Endodermal cell (in vitro differentiated cells): ENCODE measurements around the gene LINGO4. TPM values are rescaled to one million over a fixed set of nuclear protein-coding genes. Genes with fewer than 3 reads are reported as not detected.

Experiments
- DNase-seq: peaks from one replicate; pipeline ENCODE4 v3.0.0-alpha.2; 2017
- H3K27ac ChIP-seq: 2 replicates; pipeline ENCODE4 v1.5.1; 2013; ENCODE audit warnings: mild to moderate bottlenecking, low read depth, low read length, moderate library complexity
- H3K27me3 ChIP-seq: 2 replicates; pipeline ENCODE4 v1.6.1; 2013; ENCODE audit warnings: mild to moderate bottlenecking, low read length, moderate library complexity; ENCODE audit not compliant: insufficient read depth, control insufficient read depth, poor library complexity, severe bottlenecking
- H3K36me3 ChIP-seq: 2 replicates; pipeline ENCODE4 v1.7.0; 2013; ENCODE audit warnings: mild to moderate bottlenecking, low read length, moderate library complexity; ENCODE audit not compliant: control insufficient read depth, insufficient read depth
- H3K4me1 ChIP-seq: one replicate; pipeline ENCODE4 v1.7.0; 2013; ENCODE audit warnings: low read length; ENCODE audit not compliant: control insufficient read depth, insufficient read depth
- H3K4me3 ChIP-seq: 2 replicates; pipeline ENCODE4 v1.5.1; 2013; ENCODE audit warnings: mild to moderate bottlenecking, low read length, moderate library complexity
- H3K9ac ChIP-seq: 2 replicates; pipeline ENCODE4 v1.6.1; 2013; ENCODE audit warnings: mild to moderate bottlenecking, low read length, moderate library complexity; ENCODE audit not compliant: poor library complexity, severe bottlenecking; ENCODE audit errors: extremely low read depth
- H3K9me3 ChIP-seq: 2 replicates; pipeline ENCODE4 v1.6.1; 2013; ENCODE audit warnings: mild to moderate bottlenecking, low read length, moderate library complexity; ENCODE audit not compliant: control insufficient read depth
- H3K27ac Mint-ChIP-seq: 2 replicates; pipeline ENCODE4 v1.8.0; 2020; ENCODE audit warnings: mixed read lengths
- H3K27me3 Mint-ChIP-seq: 2 replicates; pipeline ENCODE4 v1.8.0; 2021; ENCODE audit warnings: mild to moderate bottlenecking, mixed read lengths; ENCODE audit not compliant: insufficient read depth
- H3K36me3 Mint-ChIP-seq: 2 replicates; pipeline ENCODE4 v1.8.0; 2020; ENCODE audit warnings: low read depth, mixed read lengths
- H3K4me1 Mint-ChIP-seq: 2 replicates; pipeline ENCODE4 v1.8.0; 2020; ENCODE audit warnings: mixed read lengths
- H3K4me3 Mint-ChIP-seq: 2 replicates; pipeline ENCODE4 v1.8.0; 2020; ENCODE audit warnings: mild to moderate bottlenecking, moderate library complexity, mixed read lengths
- H3K9me3 Mint-ChIP-seq: 2 replicates; pipeline ENCODE4 v1.8.0; 2020; ENCODE audit warnings: mild to moderate bottlenecking, mixed read lengths
- CTCF ChIP-seq: fragments of 200-600 bp; sonication (generic); conservative IDR thresholded peaks from 2 replicates; pipeline ENCODE4 v1.5.0; 2021; ENCODE audit warnings: antibody characterized with exemption, mild to moderate bottlenecking
- WGBS, 2 experiments: methylation state at CpG; one replicate each; pipeline versions ENCODE4 v1.1.5 to v1.1.7; 2013; ENCODE audit warnings: missing lambda C conversion rate in 2 of 2, mixed read lengths in 1 of 2; ENCODE audit not compliant: insufficient coverage in 1 of 2, insufficient read length in 1 of 2; 5-methylcytosine and 5-hydroxymethylcytosine counted together
- total RNA-seq, 2 donors: library from RNA; stranded (reverse); fragmentation: NEBNext Ultra II Directional in 1 of 2; extraction: Animal tissue kit (Norgen Biotek cat#: 25700) in 1 of 2; gene quantifications; 2 replicates in 1 of 2; 3 replicates in 1 of 2; pipeline ENCODE4 v1.2.1, GENCODE V29; 2021

Gene LINGO4
- total RNA-seq, 2 donors from 2014 or later = not detected

- peaks cover 10% of the 10 kb centered on the region for H3K27me3 Mint-ChIP-seq
- H3K4me3 Mint-ChIP-seq = no peak overlapping the region
- Histone ChIP-seq H3K27me3 (no peaks in the 10 kb centered on the region), H3K36me3 (no peaks in the 10 kb centered on the region), H3K27ac (no peak overlapping the region), H3K9ac (no peak overlapping the region), H3K4me3 (no peak overlapping the region), H3K4me1 (no peaks in the 10 kb centered on the region), H3K9me3 (no peaks in the 10 kb centered on the region)
- H3K9me3 Mint-ChIP-seq = no peaks in the 10 kb centered on the region
- no peaks in the 10 kb centered on the region for H3K36me3 Mint-ChIP-seq
- no peak for TF ChIP-seq CTCF
- H3K27ac Mint-ChIP-seq = no peak overlapping the region
- H3K4me1 Mint-ChIP-seq = peaks cover 3% of the 10 kb centered on the region
- peak; percentile 24 for DNase-seq
Measured at GRCh38 chr1:151803164-151803563, 2.1 kb downstream of the LINGO4 start.

- H3K27ac Mint-ChIP-seq = no peak overlapping the region
Measured at GRCh38 chr1:151802372-151802771, 2.8 kb downstream of the LINGO4 start.

GRCh38 chr1:151801846-151802245 lies 3.4 kb downstream of the LINGO4 start:
- no peaks in the 10 kb centered on the region for H3K36me3 ChIP-seq
- Mint-ChIP-seq H3K27me3 (peaks cover 10% of the 10 kb centered on the region), H3K4me3 (no peak overlapping the region), H3K4me1 (no peaks in the 10 kb centered on the region), H3K27ac (no peak overlapping the region), H3K36me3 (no peaks in the 10 kb centered on the region), H3K9me3 (no peaks in the 10 kb centered on the region)
- no peaks in the 10 kb centered on the region for H3K4me1 ChIP-seq
- no peak overlapping the region for H3K4me3 ChIP-seq
- H3K9ac ChIP-seq = no peak overlapping the region
- H3K9me3 ChIP-seq = no peaks in the 10 kb centered on the region
- no peak for DNase-seq
- WGBS, 2 experiments = 92 to 94% methylated on average over 5 to 7 of the region's 7 CpGs
- TF ChIP-seq CTCF = no peak
- H3K27me3 ChIP-seq = no peaks in the 10 kb centered on the region
- H3K27ac ChIP-seq = no peak overlapping the region

More at GRCh38 chr1:151802372-151802771, 2.8 kb downstream of the LINGO4 start:
- no peak for TF ChIP-seq CTCF
- Histone ChIP-seq H3K27me3 (no peaks in the 10 kb centered on the region), H3K27ac (no peak overlapping the region), H3K9me3 (no peaks in the 10 kb centered on the region), H3K4me3 (no peak overlapping the region), H3K36me3 (no peaks in the 10 kb centered on the region), H3K4me1 (no peaks in the 10 kb centered on the region), H3K9ac (no peak overlapping the region)
- peak; percentile 23 for DNase-seq
- 90 to 91% methylated on average over 5 of the region's 5 CpGs for WGBS, 2 experiments
- no peaks in the 10 kb centered on the region for H3K36me3 Mint-ChIP-seq
- no peaks in the 10 kb centered on the region for H3K9me3 Mint-ChIP-seq
- no peaks in the 10 kb centered on the region for H3K4me1 Mint-ChIP-seq
- H3K4me3 Mint-ChIP-seq = no peak overlapping the region
- H3K27me3 Mint-ChIP-seq = peaks cover 10% of the 10 kb centered on the region
